OCI-LY7 (cell line): ENCODE data around the gene TOMM5. TPM values are rescaled to one million over a fixed set of nuclear protein-coding genes. Genes with fewer than 3 reads are reported as not detected.

Experiments
- BruUV-seq: library from RNA; stranded (reverse); fragments of 400-500 nt; replicated peaks from 2 replicates; lab custom pipeline; 2021; lab: Mats Ljungman, UMichigan
- CTCF ChIA-PET: fragments of 300-600 bp; sonication (Branson Sonifier 250); formaldehyde crosslinking; loops from one replicate; lab custom pipeline; 2022; ENCODE audit warnings: antibody characterized with exemption; ENCODE audit not compliant: unreplicated experiment; lab: Charles Lee
- POLR2A ChIA-PET: fragments of 300-600 bp; sonication (Branson Sonifier 250); formaldehyde crosslinking; loops from one replicate; lab custom pipeline; 2022; ENCODE audit warnings: antibody characterized with exemption; lab: Charles Lee
- DNase-seq: peaks from one replicate; pipeline ENCODE4 v3.0.0-alpha.2; 2015; ENCODE audit warnings: low spot score
- H2AFZ ChIP-seq: fragments of 200-600 bp; sonication (generic), shearing (Covaris generic); 2 replicates; pipeline ENCODE4 v1.6.1; 2014; ENCODE audit warnings: mild to moderate bottlenecking, antibody characterized with exemption, low read length, moderate library complexity
- H3K27ac ChIP-seq: fragments of 200-600 bp; sonication (generic); 2 replicates; pipeline ENCODE4 v1.5.1; 2014; ENCODE audit warnings: mixed run types, low read depth, mild to moderate bottlenecking, moderate library complexity, low read length, inconsistent platforms; ENCODE audit not compliant: poor library complexity, severe bottlenecking
- H3K36me3 ChIP-seq: fragments of 200-600 bp; sonication (generic); 2 replicates; pipeline ENCODE4 v1.6.1; 2014; ENCODE audit warnings: mild to moderate bottlenecking, antibody characterized with exemption, low read length, moderate library complexity, mixed read lengths; ENCODE audit not compliant: insufficient read depth
- H3K4me1 ChIP-seq: fragments of 200-600 bp; sonication (generic); 2 replicates; pipeline ENCODE4 v1.5.1; 2014; ENCODE audit warnings: mild to moderate bottlenecking, low read length; ENCODE audit not compliant: insufficient read depth, poor library complexity, severe bottlenecking
- H3K4me2 ChIP-seq: fragments of 200-600 bp; sonication (generic); 2 replicates; pipeline ENCODE4 v1.6.1; 2014; ENCODE audit warnings: mild to moderate bottlenecking, low read length
- H3K4me3 ChIP-seq: fragments of 200-600 bp; sonication (generic); 2 replicates; pipeline ENCODE4 v1.5.1; 2014; ENCODE audit warnings: mild to moderate bottlenecking, low read depth, low read length; ENCODE audit not compliant: poor library complexity, severe bottlenecking
- H3K79me2 ChIP-seq: fragments of 200-600 bp; sonication (generic); 2 replicates; pipeline ENCODE4 v1.6.1; 2016; ENCODE audit warnings: low read depth, mild to moderate bottlenecking, low read length, moderate library complexity, mixed read lengths; ENCODE audit not compliant: insufficient read depth
- H3K9me2 ChIP-seq: fragments of 200-600 bp; sonication (generic); 2 replicates; pipeline ENCODE4 v1.6.1; 2016; ENCODE audit warnings: mild to moderate bottlenecking, low read length, mixed read lengths; ENCODE audit not compliant: insufficient read depth
- H3K9me3 ChIP-seq: fragments of 200-600 bp; sonication (generic); 2 replicates; pipeline ENCODE4 v1.6.1; 2014; ENCODE audit warnings: mild to moderate bottlenecking, mixed run types, low read length, mixed read lengths
- H4K20me1 ChIP-seq: fragments of 200-600 bp; sonication (generic); 2 replicates; pipeline ENCODE4 v1.6.1; 2014; ENCODE audit warnings: mild to moderate bottlenecking, antibody characterized with exemption, low read length, moderate library complexity, mixed read lengths; ENCODE audit not compliant: insufficient read depth
- CTCF ChIP-seq: fragments of 200-600 bp; sonication (generic); conservative IDR thresholded peaks from 2 replicates; pipeline ENCODE4 v1.5.1; 2014; ENCODE audit warnings: mild to moderate bottlenecking, antibody characterized with exemption, low read length, moderate library complexity, mixed read lengths
- EZH2phosphoT487 ChIP-seq: fragments of 200-600 bp; sonication (generic); IDR thresholded peaks from 2 replicates; pipeline ENCODE4 v1.6.1; 2018; ENCODE audit warnings: low read depth, borderline replicate concordance, mild to moderate bottlenecking, mixed run types, antibody characterized with exemption, low read length, moderate library complexity, mixed read lengths
- intact Hi-C: fragments of 100-400 bp; cut with micrococcal nuclease; formaldehyde crosslinking; loops from one replicate; pipeline ENCODE4 v1.10.0; 2022; ENCODE audit not compliant: unreplicated experiment
- total RNA-seq, 2 experiments: library from RNA; depleted of rRNA in 1 of 2; stranded (reverse); fragments of >200 nt in 1 of 2; shearing (Covaris generic) in 1 of 2; gene quantifications; 2 replicates each; pipeline ENCODE4 v1.2.3, GENCODE V29; 2014 to 2022

TOMM5 gene
- total RNA-seq, 2 experiments from 2014 or later = 132 to 215 TPM

GRCh38 chr9:37626708-37627292, 34.4 kb upstream of the TOMM5 start:
- TF ChIP-seq EZH2phosphoT487 (no peak), CTCF (no peak)
- Histone ChIP-seq H3K79me2 (no peaks in the 10 kb centered on the region), H3K27ac (no peak overlapping the region), H3K4me2 (no peak overlapping the region), H3K9me3 (no peaks in the 10 kb centered on the region), H3K4me3 (no peak overlapping the region), H3K4me1 (peaks cover 2% of the 10 kb centered on the region), H2AFZ (no peak overlapping the region), H3K9me2 (no peaks in the 10 kb centered on the region), H4K20me1 (no peaks in the 10 kb centered on the region), H3K36me3 (no peaks in the 10 kb centered on the region)
- intact Hi-C loops = no loop called here
- BruUV-seq = no TSS peak
- POLR2A ChIA-PET = interaction anchor here (0.6 to 0.9 kb wide), 5 partner anchors 12 to 170 kb away, joined by 3 to 5 read pairs (median 3); no protein-coding TSS in a partner anchor
- no peak for DNase-seq
- CTCF ChIA-PET = no interaction called here

DNA sequence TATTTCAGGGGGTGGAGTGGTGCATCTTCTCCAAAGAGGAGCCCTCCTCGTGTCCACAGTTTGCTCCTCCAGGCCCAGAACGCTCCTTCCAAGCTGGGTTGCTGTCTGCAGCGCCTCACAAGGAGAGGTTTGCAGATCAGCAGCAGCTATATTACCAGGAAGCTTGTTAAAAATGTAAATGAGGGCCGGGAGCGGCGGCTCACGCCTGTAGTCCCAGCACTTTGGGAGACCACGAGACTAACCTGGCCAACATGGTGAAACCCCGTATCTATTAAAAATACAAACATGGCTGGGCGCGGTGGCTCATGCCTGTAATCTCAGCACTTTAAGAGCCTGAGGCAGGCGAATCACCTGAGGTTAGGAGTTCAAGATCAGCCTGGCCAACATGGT, 33.4 kb upstream of the TOMM5 start:
- Histone ChIP-seq H3K36me3 (no peaks in the 10 kb centered on the region), H4K20me1 (no peaks in the 10 kb centered on the region), H3K9me3 (no peaks in the 10 kb centered on the region), H3K4me1 (peaks cover 6% of the 10 kb centered on the region), H3K9me2 (no peaks in the 10 kb centered on the region), H3K79me2 (no peaks in the 10 kb centered on the region), H3K4me3 (no peak overlapping the region), H3K27ac (no peak overlapping the region), H3K4me2 (no peak overlapping the region), H2AFZ (no peak overlapping the region)
- intact Hi-C loops = no loop called here
- POLR2A ChIA-PET = interaction anchor here (2.2 kb wide), 1 partner anchor 11 kb away, joined by 7 read pairs; no protein-coding TSS in a partner anchor
- TF ChIP-seq CTCF (no peak), EZH2phosphoT487 (no peak)
- no peak for DNase-seq
- CTCF ChIA-PET = no interaction called here
- BruUV-seq = no TSS peak

DNA sequence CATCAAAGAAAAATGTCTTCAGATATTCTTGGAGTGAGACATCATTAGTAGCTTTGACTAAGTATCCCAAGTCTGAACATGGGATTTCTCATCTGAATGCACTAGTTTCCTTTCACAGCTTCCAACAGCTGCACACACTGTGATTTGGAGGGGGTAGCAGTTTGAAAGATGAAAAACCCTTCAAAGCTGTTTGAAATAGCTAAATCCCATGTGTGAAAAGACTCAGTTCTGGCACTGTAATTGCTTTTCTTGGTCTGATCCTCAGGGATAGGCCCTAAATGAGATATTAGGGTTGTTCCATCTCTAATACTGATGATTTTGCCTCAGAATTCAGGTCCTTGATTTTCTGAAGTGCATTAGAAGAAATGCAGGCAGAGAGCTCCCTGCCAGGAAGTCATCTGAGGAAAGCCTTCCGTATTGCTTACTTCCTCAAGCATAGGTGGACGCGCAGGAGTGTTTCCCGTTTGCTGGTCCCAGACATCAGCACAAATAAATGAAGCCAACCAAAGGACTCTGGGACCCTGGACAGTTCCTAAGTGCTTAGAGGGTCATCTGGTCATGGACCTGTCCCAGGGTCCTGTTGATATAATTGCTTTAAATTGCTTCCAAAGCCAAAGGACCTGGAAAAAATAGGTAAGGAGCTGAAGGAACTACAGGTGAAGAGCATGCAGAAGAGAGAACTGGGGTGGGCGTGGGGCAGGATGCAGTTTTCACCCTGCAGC, 32.8 kb upstream of the TOMM5 start:
- POLR2A ChIA-PET = interaction anchor here (2.2 kb wide), 1 partner anchor 10 kb away, joined by 7 read pairs; no protein-coding TSS in a partner anchor
- no TSS peak for BruUV-seq
- H3K9me2 ChIP-seq = no peaks in the 10 kb centered on the region
- H3K4me2 ChIP-seq = no peak overlapping the region
- no peaks in the 10 kb centered on the region for H4K20me1 ChIP-seq
- no peak overlapping the region for H2AFZ ChIP-seq
- no peak overlapping the region for H3K27ac ChIP-seq
- intact Hi-C loops = no loop called here
- no peaks in the 10 kb centered on the region for H3K9me3 ChIP-seq
- CTCF ChIA-PET = no interaction called here
- H3K79me2 ChIP-seq = no peaks in the 10 kb centered on the region
- no peaks in the 10 kb centered on the region for H3K36me3 ChIP-seq
- peaks cover 6% of the 10 kb centered on the region for H3K4me1 ChIP-seq
- TF ChIP-seq CTCF (no peak), EZH2phosphoT487 (no peak)
- DNase-seq = no peak
- no peak overlapping the region for H3K4me3 ChIP-seq
